Stomach (tissue), 4 donors: Measurements from ENCODE around the gene CA11.

Experiments
- CTCF ChIP-seq, 7 experiments: fragments of 450-650 bp in 4 of 7; fragments of 200-600 bp in 3 of 7; sonication (generic) in 3 of 7; IDR thresholded peaks; one replicate each; pipeline ENCODE4 v1.5.1; 2016 to 2019; ENCODE audit warnings: antibody characterized with exemption in 7 of 7, control low read depth in 2 of 7, mild to moderate bottlenecking in 1 of 7
- EP300 ChIP-seq: sonication (generic); formaldehyde crosslinking; IDR thresholded peaks from one replicate; pipeline ENCODE4 v1.6.1; 2017; ENCODE audit warnings: antibody characterized with exemption
- POLR2A ChIP-seq, 4 donors: fragments of 450-650 bp; IDR thresholded peaks; one replicate each; pipeline ENCODE4 v1.6.1; 2016; ENCODE audit warnings: antibody characterized with exemption in 4 of 4, control low read depth in 2 of 4, mild to moderate bottlenecking in 1 of 4, moderate library complexity in 1 of 4
- POLR2AphosphoS5 ChIP-seq, 3 donors: sonication (generic); formaldehyde crosslinking; IDR thresholded peaks; one replicate each; pipeline ENCODE4 v1.6.1; 2016; ENCODE audit warnings: antibody characterized with exemption in 3 of 3

GRCh38 chr19:48633148-48634035 lies 12.6 kb downstream of the CA11 start:
- TF ChIP-seq POLR2AphosphoS5 (IDR thresholded peaks at IDR 0.05) (no peak), POLR2A (IDR thresholded peaks at IDR 0.05) (no peak), CTCF (IDR thresholded peaks at IDR 0.05) (no peak), EP300 (no peak)
